H1 (cell line): Measurements from ENCODE around the gene RUNX1. TPM values are rescaled to one million over a fixed set of nuclear protein-coding genes. Genes with fewer than 3 reads are reported as not detected.

Experiments used
- CTCF ChIA-PET: fragments of 300-600 bp; sonication (Branson Sonifier 250); formaldehyde crosslinking; loops from one replicate; lab custom pipeline; 2021; ENCODE audit not compliant: partially characterized antibody; lab: Charles Lee
- POLR2A ChIA-PET: fragments of 300-600 bp; sonication (Branson Sonifier 250); formaldehyde crosslinking; loops from one replicate; lab custom pipeline; 2021; ENCODE audit warnings: inconsistent platforms; ENCODE audit not compliant: partially characterized antibody; lab: Charles Lee
- DNase-seq, 2 experiments: peaks; one replicate each; pipeline versions ENCODE4 v3.0.0 to v3.0.0-alpha.2; 2010 to 2022; ENCODE audit warnings: low spot score in 2 of 2, low read depth in 1 of 2, mixed read lengths in 1 of 2
- FAIRE-seq: peaks from 2 replicates; lab custom pipeline; 2011; peaks lifted over from hg19 to GRCh38; lab: Jason Lieb, UNC
- H2AFZ ChIP-seq: 2 replicates; pipeline ENCODE4 v1.8.1; 2012; ENCODE audit warnings: low read length, inconsistent platforms
- H2AK5ac ChIP-seq: 2 replicates; pipeline ENCODE4 v1.6.1; 2013; ENCODE audit warnings: low read depth, low read length
- H2BK120ac ChIP-seq: replicated peaks from 2 replicates; pipeline ENCODE3; 2013; ENCODE audit warnings: low read depth, low read length, inconsistent platforms
- H2BK12ac ChIP-seq: 2 replicates; pipeline ENCODE4 v1.6.1; 2013; ENCODE audit warnings: low read depth, low read length
- H2BK15ac ChIP-seq: 2 replicates; pipeline ENCODE4 v1.6.1; 2013; ENCODE audit warnings: low read length
- H2BK20ac ChIP-seq: 2 replicates; pipeline ENCODE4 v1.6.1; 2013; ENCODE audit warnings: low read length
- H2BK5ac ChIP-seq: 2 replicates; pipeline ENCODE4 v1.6.1; 2013; ENCODE audit warnings: low read depth, low read length
- H3K14ac ChIP-seq: 2 replicates; pipeline ENCODE4 v1.6.1; 2013; ENCODE audit warnings: inconsistent platforms; ENCODE audit not compliant: insufficient read length
- H3K18ac ChIP-seq: 2 replicates; pipeline ENCODE4 v1.6.1; 2013; ENCODE audit warnings: low read length; ENCODE audit errors: extremely low read depth
- H3K23ac ChIP-seq: 2 replicates; pipeline ENCODE4 v1.6.1; 2013; ENCODE audit warnings: inconsistent platforms; ENCODE audit not compliant: insufficient read length
- H3K23me2 ChIP-seq: 2 replicates; pipeline ENCODE4 v1.6.1; 2013; ENCODE audit warnings: low read depth, low read length
- H3K27ac ChIP-seq: 2 replicates; pipeline ENCODE4 v1.6.1; 2011; ENCODE audit warnings: low read depth, low read length, inconsistent platforms
- H3K27me3 ChIP-seq, 4 experiments: replicated peaks in 1 of 4; 1 replicate in 1 of 4; 2 replicates in 3 of 4; pipeline versions ENCODE4 v1.6.1 to v1.8.1; 2011 to 2013; ENCODE audit warnings: low read length in 3 of 4, mild to moderate bottlenecking in 3 of 4, inconsistent platforms in 2 of 4, mixed read lengths in 2 of 4, moderate library complexity in 1 of 4; ENCODE audit not compliant: control insufficient read depth in 3 of 4, insufficient read depth in 3 of 4; ENCODE audit errors: extremely low read depth in 1 of 4
- H3K36me3 ChIP-seq, 4 experiments: 2 replicates each; pipeline versions ENCODE4 v1.6.1 to v1.8.1; 2011 to 2013; ENCODE audit warnings: mild to moderate bottlenecking in 4 of 4, low read length in 3 of 4, moderate library complexity in 2 of 4, control low read depth in 1 of 4, inconsistent platforms in 1 of 4; ENCODE audit not compliant: insufficient read depth in 4 of 4, control insufficient read depth in 2 of 4
- H3K4ac ChIP-seq: replicated peaks from 2 replicates; pipeline ENCODE3; 2013; ENCODE audit warnings: low read length, low read depth, mixed read lengths, inconsistent platforms; ENCODE audit not compliant: insufficient read length
- H3K4me1 ChIP-seq, 4 experiments: replicated peaks in 1 of 4; 1 replicate in 1 of 4; 2 replicates in 3 of 4; pipeline versions ENCODE4 v1.6.1 to v1.8.1; 2011 to 2013; ENCODE audit warnings: low read length in 3 of 4, inconsistent platforms in 2 of 4, mixed read lengths in 1 of 4; ENCODE audit not compliant: insufficient read depth in 4 of 4, control insufficient read depth in 3 of 4
- H3K4me2 ChIP-seq, 2 experiments: 2 replicates each; pipeline versions ENCODE4 v1.6.1 to v1.8.1; 2011 to 2013; ENCODE audit warnings: low read depth in 2 of 2, low read length in 2 of 2, control low read depth in 1 of 2, inconsistent platforms in 1 of 2, mild to moderate bottlenecking in 1 of 2; ENCODE audit not compliant: insufficient read depth in 1 of 2
- H3K4me3 ChIP-seq, 4 experiments: fragments of 200-600, 300-600 bp in 1 of 4; sonication (generic), shearing (Covaris generic), sonication (Bioruptor Twin) in 1 of 4; 2 replicates each; pipeline versions ENCODE4 v1.5.1 to v1.8.1; 2011 to 2016; ENCODE audit warnings: low read length in 4 of 4, low read depth in 3 of 4, control low read depth in 2 of 4, inconsistent platforms in 2 of 4, mild to moderate bottlenecking in 2 of 4, mixed read lengths in 1 of 4, moderate library complexity in 1 of 4; ENCODE audit not compliant: insufficient read depth in 2 of 4; ENCODE audit errors: extremely low read depth in 1 of 4
- H3K56ac ChIP-seq: replicated peaks from 2 replicates; pipeline ENCODE3; 2013; ENCODE audit warnings: low read depth, mild to moderate bottlenecking, mixed read lengths, low read length, inconsistent platforms; ENCODE audit not compliant: insufficient read length
- H3K79me1 ChIP-seq: 2 replicates; pipeline ENCODE4 v1.6.1; 2013; ENCODE audit warnings: low read depth, low read length, control low read depth
- H3K79me2 ChIP-seq, 2 experiments: 2 replicates each; pipeline versions ENCODE4 v1.6.1 to v1.8.1; 2012 to 2013; ENCODE audit warnings: low read length in 2 of 2, mild to moderate bottlenecking in 2 of 2, inconsistent platforms in 1 of 2; ENCODE audit not compliant: insufficient read depth in 2 of 2, control insufficient read depth in 1 of 2
- H3K9ac ChIP-seq, 4 experiments: replicated peaks in 1 of 4; 1 replicate in 1 of 4; 2 replicates in 3 of 4; pipeline versions ENCODE4 v1.6.1 to v1.8.1; 2011 to 2013; ENCODE audit warnings: low read depth in 3 of 4, low read length in 3 of 4, control low read depth in 2 of 4, mild to moderate bottlenecking in 2 of 4, moderate library complexity in 2 of 4, inconsistent platforms in 1 of 4; ENCODE audit errors: extremely low read depth in 1 of 4
- H3K9me3 ChIP-seq, 2 experiments: 2 replicates each; pipeline versions ENCODE4 v1.6.1 to v1.8.1; 2012 to 2013; ENCODE audit warnings: mild to moderate bottlenecking in 2 of 2, moderate library complexity in 2 of 2, control low read depth in 1 of 2, inconsistent platforms in 1 of 2, low read depth in 1 of 2, low read length in 1 of 2, mixed read lengths in 1 of 2; ENCODE audit not compliant: insufficient read depth in 2 of 2
- H4K20me1 ChIP-seq, 2 experiments: replicated peaks in 1 of 2; 2 replicates each; pipeline versions ENCODE3 to v1.8.1; 2011 to 2013; ENCODE audit warnings: inconsistent platforms in 2 of 2, low read length in 2 of 2, mild to moderate bottlenecking in 1 of 2; ENCODE audit not compliant: insufficient read depth in 2 of 2, control insufficient read depth in 1 of 2
- H4K5ac ChIP-seq: 2 replicates; pipeline ENCODE4 v1.6.1; 2013; ENCODE audit warnings: low read length, low read depth, mixed read lengths, inconsistent platforms; ENCODE audit not compliant: insufficient read length
- H4K8ac ChIP-seq: 2 replicates; pipeline ENCODE4 v1.8.0; 2013; ENCODE audit warnings: mild to moderate bottlenecking, moderate library complexity, low read length, inconsistent platforms; ENCODE audit not compliant: insufficient read depth; ENCODE audit errors: extremely low read depth
- H4K91ac ChIP-seq: replicated peaks from 2 replicates; pipeline ENCODE3; 2013; ENCODE audit warnings: low read length, mixed read lengths, inconsistent platforms; ENCODE audit not compliant: insufficient read length
- CBX5 ChIP-seq: fragments of 300-800, 300-1000 bp; sonication (generic); IDR thresholded peaks from 2 replicates; pipeline ENCODE4 v1.7.1; 2016; ENCODE audit warnings: antibody characterized with exemption, low read length, low read depth
- CTBP2 ChIP-seq: IDR thresholded peaks from 2 replicates; pipeline ENCODE4 v1.7.0; 2011; ENCODE audit warnings: borderline replicate concordance, mild to moderate bottlenecking, moderate library complexity, mixed read lengths, low read length; ENCODE audit not compliant: insufficient read depth, insufficient read length
- EZH2 ChIP-seq: fragments of 200-600 bp; sonication (generic); IDR thresholded peaks from 2 replicates; pipeline ENCODE4 v1.7.1; 2012; ENCODE audit warnings: low read depth, mild to moderate bottlenecking, moderate library complexity, low read length, inconsistent platforms; ENCODE audit not compliant: severe bottlenecking
- HDAC2 ChIP-seq, 2 experiments: fragments of 300-600 bp in 1 of 2; sonication (generic) in 1 of 2; IDR thresholded peaks; 2 replicates each; pipeline ENCODE4 v1.6.1; 2011 to 2012; ENCODE audit warnings: low read depth in 2 of 2, low read length in 2 of 2, mild to moderate bottlenecking in 2 of 2, moderate library complexity in 2 of 2, borderline replicate concordance in 1 of 2, inconsistent platforms in 1 of 2
- NRF1 ChIP-seq: IDR thresholded peaks from 2 replicates; pipeline ENCODE4 v1.6.1; 2011; ENCODE audit warnings: mild to moderate bottlenecking, low read depth, low read length, improper control_type of control experiment
- POLR2A ChIP-seq, 2 experiments: IDR thresholded peaks; 1 replicate in 1 of 2; 2 replicates in 1 of 2; pipeline ENCODE4 v1.6.1; 2011; ENCODE audit warnings: low read depth in 2 of 2, low read length in 2 of 2, mild to moderate bottlenecking in 2 of 2; ENCODE audit errors: control extremely low read depth in 1 of 2
- TAF1 ChIP-seq: IDR thresholded peaks from 2 replicates; pipeline ENCODE4 v1.6.1; 2011; ENCODE audit warnings: mild to moderate bottlenecking, low read depth, low read length
- WGBS, 2 experiments: shearing (Covaris generic) in 1 of 2; methylation state at CpG; one replicate each; pipeline versions ENCODE4 v1.1.6 to v1.1.7; 2013 to 2015; ENCODE audit warnings: low lambda C conversion rate in 2 of 2, mixed read lengths in 2 of 2, inconsistent platforms in 1 of 2, low coverage in 1 of 2, missing lambda C conversion rate in 1 of 2; ENCODE audit not compliant: insufficient replicate concordance in 2 of 2, insufficient coverage in 1 of 2, insufficient read length in 1 of 2; ENCODE audit errors: extremely low coverage in 1 of 2, missing lambda C conversion rate in 1 of 2; 5-methylcytosine and 5-hydroxymethylcytosine counted together
- polyA plus RNA-seq, 7 experiments: library from polyadenylated mRNA; depleted of rRNA in 3 of 7; stranded (reverse) in 5 of 7; unstranded in 2 of 7; fragments of >200 nt in 5 of 7; fragments of 200-250 nt in 2 of 7; gene quantifications; 1 replicate in 5 of 7; 2 replicates in 1 of 7; 4 replicates in 1 of 7; pipeline versions ENCODE4 v1.2.1 to v1.2.3, GENCODE V29; 2011 to 2013; ENCODE audit warnings: missing spikeins in 2 of 7, mixed read lengths in 2 of 7
- total RNA-seq: library from RNA; stranded (reverse); fragmentation: NEBNext Ultra II Directional; extraction: Animal tissue kit (Norgen Biotek cat#: 25700); gene quantifications from 2 replicates; pipeline ENCODE4 v1.2.1, GENCODE V29; 2021

The RUNX1 gene
- total and polyA plus RNA-seq, 2 of the 8 experiments (the other 6 are each of a cell fraction or from before 2014, with no cell fraction given) = 0.20 to 0.60 TPM

GRCh38 chr21:34994766-34995631, 54.1 kb downstream of the RUNX1 start:
- no peak overlapping the region for H4K5ac ChIP-seq
- ChIA-PET CTCF (interaction anchor here (0.6 to 1.7 kb wide), 2 partner anchors 8 to 66 kb away, joined by 3 read pairs; no protein-coding TSS in a partner anchor), POLR2A (no interaction called here)
- H2BK12ac ChIP-seq = no peak overlapping the region
- H4K20me1 ChIP-seq = no peaks in the 10 kb centered on the region
- no peak overlapping the region for H3K18ac ChIP-seq
- peaks cover 5% of the 10 kb centered on the region; the same call in 1 of the 2 replicates for H3K23me2 ChIP-seq
- no peak overlapping the region for H4K8ac ChIP-seq
- FAIRE-seq (no peak), DNase-seq (no peak)
- H2AFZ ChIP-seq = no peak overlapping the region; the same call in 1 of the 2 replicates
- H3K56ac ChIP-seq = no peak overlapping the region
- no peaks in the 10 kb centered on the region for H3K27me3 ChIP-seq
- no peak overlapping the region for H2BK20ac ChIP-seq
- no peak overlapping the region for H3K4me3 ChIP-seq
- no peak overlapping the region for H2BK15ac ChIP-seq
- H3K79me2 ChIP-seq = no peaks in the 10 kb centered on the region
- no peak overlapping the region for H3K27ac ChIP-seq
- 87% methylated on average over 12 of the region's 12 CpGs; no CpG with 5 or more reads in 1 of the 2 experiments for WGBS, 2 experiments
- H3K9ac ChIP-seq = no peak overlapping the region
- H3K23ac ChIP-seq = no peak overlapping the region
- TF ChIP-seq NRF1 (no peak), POLR2A (IDR thresholded peaks at IDR 0.05; ENCODE audit: control extremely low read depth in 1 of 2, low read depth in 2 of 2, low read length in 2 of 2) (no peak), HDAC2 (IDR thresholded peaks at IDR 0.05; ENCODE audit: borderline replicate concordance in 1 of 2, low read depth in 2 of 2, low read length in 2 of 2) (no peak), EZH2 (no peak), CTBP2 (no peak), CBX5 (no peak), TAF1 (no peak)
- H2BK5ac ChIP-seq = no peak overlapping the region
- H4K91ac ChIP-seq = no peak overlapping the region
- H3K14ac ChIP-seq = no peak overlapping the region
- H3K4ac ChIP-seq = no peak overlapping the region
- H3K9me3 ChIP-seq = no peaks in the 10 kb centered on the region
- no peaks in the 10 kb centered on the region for H3K36me3 ChIP-seq
- no peak overlapping the region for H3K4me2 ChIP-seq
- no peak overlapping the region for H2BK120ac ChIP-seq
- no peak overlapping the region for H2AK5ac ChIP-seq
- H3K4me1 ChIP-seq = peaks cover 0 to 3% (median 0%) of the 10 kb centered on the region in 4 experiments; a peak in 1 of 7 replicates
- H3K79me1 ChIP-seq = no peaks in the 10 kb centered on the region
